ENCODE measurements around the gene DNPEP. TPM values are rescaled to one million over a fixed set of nuclear protein-coding genes. Genes with fewer than 3 reads are reported as not detected.

Gene DNPEP
- total RNA-seq, 1 donor from 2014 or later = 50.8 TPM

DNA sequence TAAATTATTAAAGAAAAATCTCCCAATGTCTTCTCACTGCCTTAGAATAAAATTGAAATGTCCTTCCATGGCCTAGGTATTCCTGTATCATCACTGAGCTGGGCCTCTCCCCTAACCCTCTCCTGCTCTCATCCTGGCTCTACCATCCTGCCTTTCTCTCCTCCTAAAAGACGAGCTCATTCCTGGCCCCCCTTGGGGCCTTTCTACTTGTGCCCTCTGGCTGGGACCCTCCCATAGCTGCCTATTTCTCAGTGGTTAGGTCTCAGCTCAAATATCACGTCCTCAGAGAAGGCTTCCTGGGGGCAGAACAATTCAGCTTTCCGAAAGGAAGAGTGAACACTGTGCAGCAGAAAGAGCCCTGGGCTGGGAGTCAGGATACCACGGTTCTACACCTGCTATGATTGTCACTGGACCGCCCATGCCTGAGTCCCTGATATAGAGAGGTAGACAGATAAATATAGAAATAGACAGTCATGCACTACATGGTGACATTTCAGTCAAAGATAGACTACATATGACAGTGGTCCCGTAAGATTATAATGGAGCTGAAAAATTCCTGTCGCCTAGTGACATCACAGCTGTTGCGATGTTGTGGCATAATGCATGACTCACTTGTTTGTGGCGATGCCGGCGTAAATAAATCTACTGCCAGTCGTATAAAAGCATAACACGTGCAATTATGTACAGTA, 9.4 kb downstream of the DNPEP start:
- no peak for FAIRE-seq
- H3K27me3 ChIP-seq (ENCODE audit: control insufficient read depth, insufficient read depth, low read length) = no peaks in the 10 kb centered on the region
- no peak for DNase-seq (ENCODE audit: low read depth)
- no peak overlapping the region for H3K4me3 ChIP-seq (ENCODE audit: low read depth, low read length)
- peaks cover 29% of the 10 kb centered on the region for H3K36me3 ChIP-seq (ENCODE audit: control insufficient read depth, insufficient read depth, low read length)
- TF ChIP-seq, protein P1, sequence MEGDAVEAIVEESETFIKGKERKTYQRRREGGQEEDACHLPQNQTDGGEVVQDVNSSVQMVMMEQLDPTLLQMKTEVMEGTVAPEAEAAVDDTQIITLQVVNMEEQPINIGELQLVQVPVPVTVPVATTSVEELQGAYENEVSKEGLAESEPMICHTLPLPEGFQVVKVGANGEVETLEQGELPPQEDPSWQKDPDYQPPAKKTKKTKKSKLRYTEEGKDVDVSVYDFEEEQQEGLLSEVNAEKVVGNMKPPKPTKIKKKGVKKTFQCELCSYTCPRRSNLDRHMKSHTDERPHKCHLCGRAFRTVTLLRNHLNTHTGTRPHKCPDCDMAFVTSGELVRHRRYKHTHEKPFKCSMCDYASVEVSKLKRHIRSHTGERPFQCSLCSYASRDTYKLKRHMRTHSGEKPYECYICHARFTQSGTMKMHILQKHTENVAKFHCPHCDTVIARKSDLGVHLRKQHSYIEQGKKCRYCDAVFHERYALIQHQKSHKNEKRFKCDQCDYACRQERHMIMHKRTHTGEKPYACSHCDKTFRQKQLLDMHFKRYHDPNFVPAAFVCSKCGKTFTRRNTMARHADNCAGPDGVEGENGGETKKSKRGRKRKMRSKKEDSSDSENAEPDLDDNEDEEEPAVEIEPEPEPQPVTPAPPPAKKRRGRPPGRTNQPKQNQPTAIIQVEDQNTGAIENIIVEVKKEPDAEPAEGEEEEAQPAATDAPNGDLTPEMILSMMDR (IDR thresholded peaks at IDR 0.05; ENCODE audit: insufficient read depth, low read length, severe bottlenecking) = no peak

DNA sequence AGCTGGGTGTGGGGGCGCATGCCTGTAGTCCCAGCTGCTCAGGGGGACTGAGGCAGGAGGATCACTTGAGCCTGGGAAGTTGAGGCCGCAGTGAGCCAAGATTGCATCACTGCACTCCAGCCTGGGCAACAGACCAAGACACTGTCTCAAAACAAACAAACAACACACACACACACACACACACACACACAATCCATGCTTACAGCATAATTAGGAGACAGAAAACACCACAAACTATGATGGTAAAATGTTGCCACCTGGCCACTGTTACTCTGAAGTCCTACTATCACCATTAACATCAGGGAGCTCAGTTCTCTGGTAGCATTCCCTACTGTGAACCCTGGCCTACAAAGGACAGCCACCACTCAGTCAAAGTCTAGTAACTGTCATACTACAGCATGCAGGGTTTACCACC, 18.3 kb downstream of the DNPEP start:
- DNase-seq (ENCODE audit: low read depth) (peak; percentile 61), FAIRE-seq (no peak)
- Histone ChIP-seq H3K27me3 (ENCODE audit: control insufficient read depth, insufficient read depth, low read length) (no peaks in the 10 kb centered on the region), H3K4me3 (ENCODE audit: low read depth, low read length) (no peak overlapping the region), H3K36me3 (ENCODE audit: control insufficient read depth, insufficient read depth, low read length) (peaks cover 6% of the 10 kb centered on the region)
- TF ChIP-seq, protein P1 (IDR thresholded peaks at IDR 0.05; ENCODE audit: insufficient read depth, low read length, severe bottlenecking) = no peak

DNA sequence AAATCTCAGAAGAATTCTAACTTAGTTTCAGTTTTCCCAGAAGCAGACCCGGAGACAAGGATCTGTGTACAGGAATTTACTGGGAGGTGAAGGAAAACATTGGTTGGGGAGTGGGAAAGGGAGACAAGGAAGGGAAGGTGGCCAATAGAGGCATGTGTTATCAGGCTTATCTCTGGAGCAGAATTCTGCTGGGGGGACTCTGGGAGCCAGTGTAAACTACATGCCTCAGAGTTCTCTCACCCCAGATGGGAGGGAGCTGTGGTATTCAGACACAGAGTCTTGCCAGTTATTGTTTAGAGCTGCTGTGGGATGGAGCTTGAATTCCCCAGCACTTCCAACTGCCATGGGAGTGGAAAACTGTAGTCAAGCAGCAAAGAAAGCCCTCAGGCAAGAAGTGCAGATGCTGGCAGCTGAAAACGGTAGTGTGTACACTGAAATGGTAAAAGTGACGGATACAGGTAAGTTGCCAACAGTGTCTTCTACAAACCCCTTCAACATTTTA, 19.0 kb downstream of the DNPEP start:
- Histone ChIP-seq H3K36me3 (ENCODE audit: control insufficient read depth, insufficient read depth, low read length) (peaks cover under 1% of the 10 kb centered on the region), H3K4me3 (ENCODE audit: low read depth, low read length) (no peak overlapping the region), H3K27me3 (ENCODE audit: control insufficient read depth, insufficient read depth, low read length) (no peaks in the 10 kb centered on the region)
- peak; percentile 70 for FAIRE-seq
- TF ChIP-seq, protein P1 (IDR thresholded peaks at IDR 0.05; ENCODE audit: insufficient read depth, low read length, severe bottlenecking) = no peak
- peak; percentile 14 for DNase-seq (ENCODE audit: low read depth)

DNA sequence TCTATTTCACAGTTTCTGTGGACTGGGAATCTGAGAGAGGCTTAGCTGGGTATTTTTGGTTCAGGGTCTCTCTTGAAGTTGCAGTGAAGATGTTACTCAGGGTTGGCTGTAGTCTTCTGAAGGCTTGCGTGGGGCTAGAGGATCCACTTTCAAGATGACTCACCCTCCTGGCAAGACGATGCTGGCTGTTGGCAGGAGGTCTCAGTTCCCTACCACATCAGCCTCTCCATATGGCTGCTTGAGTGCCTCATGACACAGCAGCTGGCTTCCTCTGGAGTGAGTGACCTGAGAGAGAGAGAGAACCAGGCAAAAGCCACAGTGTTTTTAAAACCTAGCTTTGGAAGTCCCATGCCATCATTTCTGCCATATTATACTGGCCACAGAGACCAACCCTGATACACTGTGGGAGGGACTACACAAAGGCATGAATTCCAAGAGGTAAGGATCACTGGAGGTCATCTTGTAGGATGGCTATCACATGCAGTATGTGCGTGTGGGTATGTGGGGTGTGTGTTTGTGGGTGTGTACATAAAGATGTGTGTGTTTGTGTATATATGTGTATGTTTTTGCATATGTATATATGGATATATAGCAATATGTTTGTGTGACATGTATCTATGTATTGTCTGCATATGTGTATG, 25.1 kb downstream of the DNPEP start:
- TF ChIP-seq, protein P1 (IDR thresholded peaks at IDR 0.05; ENCODE audit: insufficient read depth, low read length, severe bottlenecking) = no peak
- H3K27me3 ChIP-seq (ENCODE audit: control insufficient read depth, insufficient read depth, low read length) = peaks cover 14% of the 10 kb centered on the region
- DNase-seq (ENCODE audit: low read depth) = peak; percentile 84
- FAIRE-seq = peak; percentile 91
- no peak overlapping the region for H3K4me3 ChIP-seq (ENCODE audit: low read depth, low read length)
- H3K36me3 ChIP-seq (ENCODE audit: control insufficient read depth, insufficient read depth, low read length) = no peaks in the 10 kb centered on the region

DNA sequence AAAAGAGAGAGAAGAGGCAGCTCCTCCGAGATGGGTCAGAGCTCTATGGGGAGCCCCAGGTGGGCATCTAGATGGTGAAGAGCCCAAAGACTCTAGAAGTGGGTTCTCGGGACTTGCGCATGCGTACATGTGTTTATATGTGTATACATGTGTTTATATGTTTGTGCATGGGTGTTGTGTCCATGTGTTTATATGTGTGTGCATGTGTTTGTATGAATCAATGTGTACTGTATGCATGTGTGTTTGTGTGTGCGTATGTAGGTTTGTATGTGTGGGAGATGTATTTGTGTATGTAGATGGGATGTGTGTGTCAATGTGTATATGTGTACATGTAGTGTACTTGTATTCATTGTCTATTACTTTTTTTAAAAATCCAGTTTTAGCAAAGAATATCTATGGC, 25.6 kb downstream of the DNPEP start:
- FAIRE-seq = no peak
- TF ChIP-seq, protein P1 (IDR thresholded peaks at IDR 0.05; ENCODE audit: insufficient read depth, low read length, severe bottlenecking) = no peak

More for the DNA sequence above, 25.6 kb downstream of the DNPEP start:
- peaks cover 14% of the 10 kb centered on the region for H3K27me3 ChIP-seq (ENCODE audit: control insufficient read depth, insufficient read depth, low read length)
- no peaks in the 10 kb centered on the region for H3K36me3 ChIP-seq (ENCODE audit: control insufficient read depth, insufficient read depth, low read length)
- no peak for DNase-seq (ENCODE audit: low read depth)
- H3K4me3 ChIP-seq (ENCODE audit: low read depth, low read length) = no peak overlapping the region
